ENCODE data around the gene DNAL4. TPM values are rescaled to one million over a fixed set of nuclear protein-coding genes. Genes with fewer than 3 reads are reported as not detected.

DNAL4 gene
- total RNA-seq, 1 donor from 2014 or later = 14.7 TPM

DNA sequence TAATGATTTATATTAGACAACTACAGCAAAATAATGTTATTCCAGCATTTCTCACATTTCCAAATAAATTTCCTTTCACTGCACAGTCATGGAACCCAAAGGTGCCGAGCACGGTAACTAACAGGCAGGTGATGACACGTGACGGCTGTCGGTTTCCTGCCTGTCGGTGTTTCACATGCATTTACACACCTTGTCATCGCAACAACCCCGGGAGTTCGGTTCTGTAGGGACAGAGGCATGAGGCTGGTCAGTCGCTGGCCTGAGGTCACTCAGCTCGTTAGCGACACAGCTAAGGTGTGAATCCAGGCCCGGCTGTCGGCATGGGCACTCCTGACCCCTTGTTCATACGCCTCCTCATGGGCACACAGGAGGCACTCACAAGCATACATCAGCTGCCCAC is 9.9 kb downstream of the DNAL4 start:
- TF ChIP-seq POLR2A (IDR thresholded peaks at IDR 0.05) (no peak), POLR2AphosphoS5 (IDR thresholded peaks at IDR 0.05; ENCODE audit: insufficient read depth in 1 of 2, low read depth in 1 of 2) (no peak)
- TF ChIP-seq, protein P1, sequence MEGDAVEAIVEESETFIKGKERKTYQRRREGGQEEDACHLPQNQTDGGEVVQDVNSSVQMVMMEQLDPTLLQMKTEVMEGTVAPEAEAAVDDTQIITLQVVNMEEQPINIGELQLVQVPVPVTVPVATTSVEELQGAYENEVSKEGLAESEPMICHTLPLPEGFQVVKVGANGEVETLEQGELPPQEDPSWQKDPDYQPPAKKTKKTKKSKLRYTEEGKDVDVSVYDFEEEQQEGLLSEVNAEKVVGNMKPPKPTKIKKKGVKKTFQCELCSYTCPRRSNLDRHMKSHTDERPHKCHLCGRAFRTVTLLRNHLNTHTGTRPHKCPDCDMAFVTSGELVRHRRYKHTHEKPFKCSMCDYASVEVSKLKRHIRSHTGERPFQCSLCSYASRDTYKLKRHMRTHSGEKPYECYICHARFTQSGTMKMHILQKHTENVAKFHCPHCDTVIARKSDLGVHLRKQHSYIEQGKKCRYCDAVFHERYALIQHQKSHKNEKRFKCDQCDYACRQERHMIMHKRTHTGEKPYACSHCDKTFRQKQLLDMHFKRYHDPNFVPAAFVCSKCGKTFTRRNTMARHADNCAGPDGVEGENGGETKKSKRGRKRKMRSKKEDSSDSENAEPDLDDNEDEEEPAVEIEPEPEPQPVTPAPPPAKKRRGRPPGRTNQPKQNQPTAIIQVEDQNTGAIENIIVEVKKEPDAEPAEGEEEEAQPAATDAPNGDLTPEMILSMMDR (IDR thresholded peaks at IDR 0.05) = no peak
- H3K27ac ChIP-seq = no peak overlapping the region
- no peak for DNase-seq (ENCODE audit: extremely low spot score in 2 of 2)
- peaks cover 27% of the 10 kb centered on the region for H3K4me1 ChIP-seq
- intact Hi-C loops (cut with DNase I) = no loop called here
- no peak overlapping the region for H3K4me3 ChIP-seq
- H3K9me3 ChIP-seq = no peaks in the 10 kb centered on the region
- peaks cover 0 to 16% of the 10 kb centered on the region in 2 donors for H3K36me3 ChIP-seq
- H3K27me3 ChIP-seq = no peaks in the 10 kb centered on the region

DNA sequence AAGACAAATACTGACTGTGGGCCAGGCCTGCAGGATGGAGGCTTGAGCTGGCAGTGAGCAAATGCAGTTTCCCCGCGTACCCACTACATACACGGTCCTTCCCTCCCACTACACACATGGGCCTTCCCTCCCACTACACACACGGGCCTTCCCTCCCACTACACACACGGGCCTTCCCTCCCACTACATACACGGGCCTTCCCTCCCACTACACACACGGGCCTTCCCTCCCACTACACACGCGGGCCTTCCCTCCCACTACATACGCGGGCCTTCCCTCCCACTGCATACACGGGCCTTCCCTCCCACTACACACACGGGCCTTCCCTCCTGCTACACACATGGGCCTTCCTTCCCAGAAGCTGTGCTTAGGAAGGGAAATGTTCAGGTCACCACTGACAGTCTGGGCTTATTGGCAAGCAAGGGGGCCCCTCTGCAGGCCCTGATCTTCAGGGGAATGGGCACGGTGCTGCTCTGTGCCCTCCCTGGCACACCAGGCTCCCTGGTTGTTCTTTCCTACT is 10.8 kb downstream of the DNAL4 start:
- DNase-seq (ENCODE audit: extremely low spot score in 2 of 2) = no peak
- no peak overlapping the region for H3K27ac ChIP-seq
- peaks cover 18% of the 10 kb centered on the region for H3K4me1 ChIP-seq
- no peaks in the 10 kb centered on the region for H3K9me3 ChIP-seq
- intact Hi-C loops (cut with DNase I) = no loop called here
- peaks cover 0 to 16% of the 10 kb centered on the region in 2 donors for H3K36me3 ChIP-seq
- H3K27me3 ChIP-seq = no peaks in the 10 kb centered on the region
- TF ChIP-seq POLR2AphosphoS5 (IDR thresholded peaks at IDR 0.05; ENCODE audit: insufficient read depth in 1 of 2, low read depth in 1 of 2) (no peak), POLR2A (IDR thresholded peaks at IDR 0.05) (no peak)
- TF ChIP-seq, protein P1 (IDR thresholded peaks at IDR 0.05) = no peak
- no peak overlapping the region for H3K4me3 ChIP-seq

- Histone ChIP-seq H3K36me3 (peaks cover 0 to 16% of the 10 kb centered on the region in 2 donors), H3K27me3 (no peaks in the 10 kb centered on the region), H3K4me3 (no peak overlapping the region), H3K9me3 (no peaks in the 10 kb centered on the region), H3K4me1 (peaks cover 13% of the 10 kb centered on the region), H3K27ac (no peak overlapping the region)
- intact Hi-C loops (cut with DNase I) = no loop called here
- TF ChIP-seq POLR2AphosphoS5 (IDR thresholded peaks at IDR 0.05; ENCODE audit: insufficient read depth in 1 of 2, low read depth in 1 of 2) (no peak), POLR2A (IDR thresholded peaks at IDR 0.05) (no peak)
- TF ChIP-seq, protein P1 (IDR thresholded peaks at IDR 0.05) = no peak
- DNase-seq (ENCODE audit: extremely low spot score in 2 of 2) = no peak
These were observed 11.4 kb downstream of the DNAL4 start for GRCh38 chr22:38782402-38783094.

DNA sequence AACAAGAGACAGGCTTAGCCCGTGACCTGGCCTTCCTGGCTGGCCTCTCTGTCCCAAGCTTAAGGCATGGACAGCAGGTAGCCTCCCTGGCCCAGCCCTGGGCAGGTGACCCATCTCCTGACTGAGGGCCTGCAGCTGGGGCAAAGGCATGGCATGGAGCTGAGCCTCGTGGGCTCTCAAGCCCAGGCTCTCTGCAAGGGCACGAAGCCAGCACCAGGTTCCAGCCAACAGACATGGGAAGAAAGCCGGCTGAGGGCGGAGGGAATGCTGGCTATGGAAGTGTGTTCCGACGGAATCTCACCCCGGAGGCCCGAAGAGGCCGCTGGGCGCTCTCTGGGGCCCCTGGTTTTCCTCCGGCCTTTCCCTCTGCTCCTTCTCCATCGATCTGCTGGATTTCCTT is 12.9 kb downstream of the DNAL4 start:
- H3K9me3 ChIP-seq = no peaks in the 10 kb centered on the region
- H3K27me3 ChIP-seq = no peaks in the 10 kb centered on the region
- peaks cover 14% of the 10 kb centered on the region for H3K4me1 ChIP-seq
- no peak overlapping the region for H3K4me3 ChIP-seq
- no peak overlapping the region for H3K27ac ChIP-seq
- no peak for DNase-seq (ENCODE audit: extremely low spot score in 2 of 2)
- intact Hi-C loops (cut with DNase I) = no loop called here
- H3K36me3 ChIP-seq = peaks cover 0 to 16% of the 10 kb centered on the region in 2 donors
- TF ChIP-seq, protein P1 (IDR thresholded peaks at IDR 0.05) = no peak
- TF ChIP-seq POLR2A (IDR thresholded peaks at IDR 0.05) (no peak), POLR2AphosphoS5 (IDR thresholded peaks at IDR 0.05; ENCODE audit: insufficient read depth in 1 of 2, low read depth in 1 of 2) (no peak)

GRCh38 chr22:38777087-38777671 is 16.8 kb downstream of the DNAL4 start:
- TF ChIP-seq, protein P1 (IDR thresholded peaks at IDR 0.05) = no peak
- TF ChIP-seq POLR2A (IDR thresholded peaks at IDR 0.05) (no peak), POLR2AphosphoS5 (IDR thresholded peaks at IDR 0.05; ENCODE audit: insufficient read depth in 1 of 2, low read depth in 1 of 2) (no peak)
- DNase-seq (ENCODE audit: extremely low spot score in 2 of 2) = no peak
- peaks cover 13% of the 10 kb centered on the region for H3K4me1 ChIP-seq
- H3K27me3 ChIP-seq = no peaks in the 10 kb centered on the region
- no peak overlapping the region for H3K27ac ChIP-seq
- peaks cover 0 to 16% of the 10 kb centered on the region in 2 donors for H3K36me3 ChIP-seq
- H3K9me3 ChIP-seq = no peaks in the 10 kb centered on the region
- no peak overlapping the region for H3K4me3 ChIP-seq
- intact Hi-C loops (cut with DNase I) = no loop called here

All from vagina (tissue), 2 donors.